IMR-90 (cell line): ENCODE data around the gene HMGN4. TPM values are rescaled to one million over a fixed set of nuclear protein-coding genes. Genes with fewer than 3 reads are reported as not detected.
A peak's percentile ranks its signal among the peaks of the same experiment; 100 is the strongest.

Source experiments
- ATAC-seq: fragments of 200-7000 bp; cut with Tn5 transposase; 2 replicates; pipeline ENCODE4 v1.9.1; 2020; ENCODE audit warnings: low read depth, mild to moderate bottlenecking, moderate library complexity
- BruUV-seq: library from RNA; stranded (reverse); fragments of 400-500 nt; replicated peaks from 2 replicates; lab custom pipeline; 2021; lab: Mats Ljungman, UMichigan
- CTCF ChIA-PET: fragments of 300-600 bp; formaldehyde crosslinking; extraction: SDS; loops from one replicate; lab custom pipeline; 2021; ENCODE audit warnings: antibody characterized with exemption; lab: Yijun Ruan, JAX
- POLR2A ChIA-PET: fragments of 300-600 bp; sonication (Branson Sonifier 250); formaldehyde crosslinking; loops from one replicate; lab custom pipeline; 2022; ENCODE audit warnings: antibody characterized with exemption; ENCODE audit not compliant: unreplicated experiment; lab: Charles Lee
- DNase-seq: peaks from one replicate; pipeline ENCODE4 v3.0.0; 2013
- H2AFZ ChIP-seq: replicated peaks from 2 replicates; pipeline ENCODE3; 2013; ENCODE audit warnings: low read length, mild to moderate bottlenecking; ENCODE audit not compliant: poor library complexity
- H2AK5ac ChIP-seq: 2 replicates; pipeline ENCODE4 v1.6.1; 2013; ENCODE audit warnings: low read depth, low read length, inconsistent platforms
- H2AK9ac ChIP-seq: replicated peaks from 2 replicates; pipeline ENCODE3; 2013; ENCODE audit warnings: mild to moderate bottlenecking, low read depth, low read length, moderate library complexity; ENCODE audit not compliant: poor library complexity
- H2BK120ac ChIP-seq: 2 replicates; pipeline ENCODE4 v1.6.1; 2013; ENCODE audit warnings: low read depth, low read length, inconsistent platforms
- H2BK15ac ChIP-seq: 3 replicates; pipeline ENCODE4 v1.6.1; 2013; ENCODE audit warnings: low read depth, low read length, inconsistent platforms
- H2BK20ac ChIP-seq: 2 replicates; pipeline ENCODE4 v1.6.1; 2013; ENCODE audit warnings: low read depth, mild to moderate bottlenecking, inconsistent platforms, low read length, moderate library complexity
- H2BK5ac ChIP-seq: 2 replicates; pipeline ENCODE4 v1.6.1; 2013; ENCODE audit warnings: mild to moderate bottlenecking, low read depth, low read length, inconsistent platforms; ENCODE audit not compliant: poor library complexity, severe bottlenecking
- H3K14ac ChIP-seq: replicated peaks from 2 replicates; pipeline ENCODE4 v1.6.1; 2013; ENCODE audit warnings: low read depth, low read length, inconsistent platforms
- H3K18ac ChIP-seq: 2 replicates; pipeline ENCODE4 v1.6.1; 2013; ENCODE audit warnings: low read depth, low read length, control low read depth
- H3K23ac ChIP-seq: 2 replicates; pipeline ENCODE4 v1.6.1; 2013; ENCODE audit warnings: low read depth, low read length, inconsistent platforms
- H3K27ac ChIP-seq: 2 replicates; pipeline ENCODE4 v1.5.1; 2013; ENCODE audit warnings: mild to moderate bottlenecking, control low read depth, low read length; ENCODE audit not compliant: insufficient read depth
- H3K27me3 ChIP-seq: 2 replicates; pipeline ENCODE4 v1.6.1; 2013; ENCODE audit warnings: low read length; ENCODE audit not compliant: control insufficient read depth, insufficient read depth
- H3K36me3 ChIP-seq: 2 replicates; pipeline ENCODE4 v1.6.1; 2013; ENCODE audit warnings: low read length, mixed read lengths; ENCODE audit not compliant: control insufficient read depth, insufficient read depth
- H3K4ac ChIP-seq: 2 replicates; pipeline ENCODE4 v1.6.1; 2013; ENCODE audit warnings: low read depth, low read length, inconsistent platforms
- H3K4me1 ChIP-seq: 2 replicates; pipeline ENCODE4 v1.6.1; 2013; ENCODE audit warnings: low read length, mixed read lengths; ENCODE audit not compliant: control insufficient read depth, insufficient read depth
- H3K4me2 ChIP-seq: 2 replicates; pipeline ENCODE4 v1.6.1; 2013; ENCODE audit warnings: low read depth, mild to moderate bottlenecking, control low read depth, low read length, moderate library complexity
- H3K4me3 ChIP-seq: 2 replicates; pipeline ENCODE4 v1.5.1; 2013; ENCODE audit warnings: low read depth, mild to moderate bottlenecking, control low read depth, low read length, moderate library complexity; ENCODE audit not compliant: insufficient read depth
- H3K56ac ChIP-seq: 2 replicates; pipeline ENCODE4 v1.6.1; 2013; ENCODE audit warnings: low read length, inconsistent platforms; ENCODE audit not compliant: insufficient read depth; ENCODE audit errors: extremely low read depth
- H3K79me1 ChIP-seq, 2 experiments: 2 replicates each; pipeline ENCODE4 v1.6.1; 2013; ENCODE audit warnings: low read length in 2 of 2, inconsistent platforms in 1 of 2, low read depth in 1 of 2
- H3K9ac ChIP-seq: 2 replicates; pipeline ENCODE4 v1.6.1; 2013; ENCODE audit warnings: low read depth, low read length, control low read depth
- H3K9me1 ChIP-seq: 2 replicates; pipeline ENCODE4 v1.6.1; 2013; ENCODE audit warnings: low read length, inconsistent platforms; ENCODE audit not compliant: insufficient read depth
- H3K9me3 ChIP-seq: 2 replicates; pipeline ENCODE4 v1.6.1; 2013; ENCODE audit warnings: low read length; ENCODE audit not compliant: control insufficient read depth, insufficient read depth
- H4K20me1 ChIP-seq: 2 replicates; pipeline ENCODE4 v1.6.1; 2013; ENCODE audit warnings: low read length, inconsistent platforms; ENCODE audit not compliant: insufficient read depth
- H4K5ac ChIP-seq: 2 replicates; pipeline ENCODE4 v1.6.1; 2013; ENCODE audit warnings: mild to moderate bottlenecking, low read depth, low read length, control low read depth
- H4K8ac ChIP-seq, 2 experiments: 2 replicates each; pipeline ENCODE4 v1.6.1; 2013; ENCODE audit warnings: low read depth in 2 of 2, low read length in 2 of 2, control low read depth in 1 of 2, inconsistent platforms in 1 of 2
- H4K91ac ChIP-seq: 2 replicates; pipeline ENCODE4 v1.6.1; 2013; ENCODE audit warnings: low read depth, low read length, inconsistent platforms; ENCODE audit not compliant: insufficient read depth
- BHLHE40 ChIP-seq: fragments of 150-350 bp; IDR thresholded peaks from 2 replicates; pipeline ENCODE4 v1.6.1; 2016; ENCODE audit warnings: mild to moderate bottlenecking, low read depth, low read length
- CHD1 ChIP-seq: IDR thresholded peaks from 2 replicates; pipeline ENCODE4 v1.6.1; 2012; ENCODE audit warnings: low read depth, low read length, improper control_type of control experiment
- ELK1 ChIP-seq: fragments of 150-350 bp; IDR thresholded peaks from 2 replicates; pipeline ENCODE4 v1.6.1; 2016; ENCODE audit warnings: low read depth, mild to moderate bottlenecking, low read length, moderate library complexity, borderline replicate concordance
- FOS ChIP-seq: fragments of 150-350 bp; IDR thresholded peaks from 2 replicates; pipeline ENCODE4 v1.6.1; 2016; ENCODE audit warnings: low read depth, low read length
- NFE2L2 ChIP-seq: fragments of 150-350 bp; IDR thresholded peaks from 2 replicates; pipeline ENCODE4 v1.6.1; 2016; ENCODE audit warnings: low read depth, mild to moderate bottlenecking, low read length
- POLR2A ChIP-seq: IDR thresholded peaks from 2 replicates; pipeline ENCODE4 v1.6.1; 2012; ENCODE audit warnings: mild to moderate bottlenecking, low read depth, low read length
- RAD21 ChIP-seq: IDR thresholded peaks from 2 replicates; pipeline ENCODE4 v1.6.1; 2012; ENCODE audit warnings: low read length, improper control_type of control experiment
- RCOR1 ChIP-seq: IDR thresholded peaks from 2 replicates; pipeline ENCODE4 v1.6.1; 2012; ENCODE audit warnings: mild to moderate bottlenecking, low read length, improper control_type of control experiment; ENCODE audit not compliant: insufficient replicate concordance
- SMC3 ChIP-seq: fragments of 150-350 bp; IDR thresholded peaks from 2 replicates; pipeline ENCODE4 v1.6.1; 2016; ENCODE audit warnings: low read depth, mild to moderate bottlenecking, antibody characterized with exemption, low read length, moderate library complexity
- WGBS, 2 experiments: methylation state at CpG; one replicate each; pipeline versions ENCODE4 v1.1.5 to v1.1.7; 2013; ENCODE audit warnings: missing lambda C conversion rate in 2 of 2; ENCODE audit not compliant: insufficient read length in 1 of 2; ENCODE audit errors: extremely low coverage in 2 of 2; 5-methylcytosine and 5-hydroxymethylcytosine counted together
- dilution Hi-C: fragments of 300-500 bp; cut with HindIII; formaldehyde crosslinking; loops from one replicate; pipeline ENCODE4 v1.14.3; 2018; ENCODE audit warnings: low sequenced_read_pairs; ENCODE audit not compliant: unreplicated experiment
- in situ Hi-C: fragments of 300-500 bp; cut with MboI; formaldehyde crosslinking; loops from 3 replicates; pipeline ENCODE4 v1.14.3; 2019; ENCODE audit warnings: low sequenced_read_pairs, inconsistent platforms, mixed read lengths
- intact Hi-C: fragments of 100-400 bp; cut with micrococcal nuclease; formaldehyde crosslinking; loops from 2 replicates; pipeline ENCODE4 v1.10.0; 2022
- polyA plus RNA-seq, 3 experiments: library from polyadenylated mRNA; depleted of rRNA; stranded (reverse); fragments of >200 nt; gene quantifications; 2 replicates each; pipeline ENCODE4 v1.2.3, GENCODE V29; 2012; ENCODE audit warnings: low replicate concordance in 1 of 3
- total RNA-seq: library from RNA; depleted of rRNA; stranded (reverse); fragments of >200 nt; gene quantifications from 2 replicates; pipeline ENCODE4 v1.2.3, GENCODE V29; 2012

The HMGN4 gene
- total and polyA plus RNA-seq, 2 of the 4 experiments (the other 2 are of a cell fraction), result 46.4 to 50.2 TPM

GRCh38 chr6:26555505-26556262 lies 17.5 kb downstream of the HMGN4 start:
- TF ChIP-seq RAD21, result no peak
- TF ChIP-seq SMC3, result no peak
- no peak for TF ChIP-seq FOS
- TF ChIP-seq ELK1, result no peak
- TF ChIP-seq BHLHE40, result no peak
- no peak for TF ChIP-seq CHD1
- TF ChIP-seq NFE2L2, result no peak
- no peak for TF ChIP-seq RCOR1
- no peak for TF ChIP-seq POLR2A
- Histone ChIP-seq H3K4me1 (no peaks in the 10 kb centered on the region), H3K14ac (no peak overlapping the region), H3K27me3 (no peaks in the 10 kb centered on the region), H4K8ac (no peak overlapping the region), H2BK15ac (no peak overlapping the region), H3K79me1 (no peaks in the 10 kb centered on the region), H4K5ac (no peak overlapping the region), H3K56ac (no peak overlapping the region), H2BK120ac (no peak overlapping the region), H3K23ac (no peak overlapping the region), H3K27ac (no peak overlapping the region), H3K36me3 (no peaks in the 10 kb centered on the region), H3K4ac (no peak overlapping the region), H3K18ac (no peak overlapping the region), H2AFZ (no peak overlapping the region), H3K9me1 (no peaks in the 10 kb centered on the region), H3K4me3 (peak overlapping the region; percentile 41; the same call in 1 of the 2 replicates), H2BK5ac (peak overlapping the region; percentile 11), H3K9ac (no peak overlapping the region), H3K4me2 (peak overlapping the region; percentile 77), H3K9me3 (no peaks in the 10 kb centered on the region), H2AK5ac (no peak overlapping the region), H4K20me1 (peaks cover 9% of the 10 kb centered on the region), H4K91ac (no peak overlapping the region), H2BK20ac (no peak overlapping the region), H2AK9ac (no peak overlapping the region)
- ChIA-PET POLR2A (no interaction called here), CTCF (interaction anchor here (0.6 to 1.4 kb wide), 3 partner anchors 40 to 601 kb away, joined by 3 to 5 read pairs (median 4); no protein-coding TSS in a partner anchor)
- intact Hi-C loops, result loop anchor here (1.0 to 10.0 kb wide), 3 partner anchors 13 to 231 kb away; no protein-coding TSS in a partner anchor
- dilution Hi-C loops, result no loop called here
- BruUV-seq, result no TSS peak
- in situ Hi-C loops, result no loop called here
- ATAC-seq, result no peak
- 36% methylated on average over 2 of the region's 19 CpGs; no CpG with 5 or more reads in 1 of the 2 experiments for WGBS, 2 experiments
- DNase-seq, result peak; percentile 35
